NOMO-1 treated with DMSO at 0.1 percent for 48 hours (cell line): Measurements from ENCODE around the gene SPATA13.

Experiments used
- DNase-seq: peaks from one replicate; lab custom pipeline; 2025; ENCODE audit not compliant: unreplicated experiment; lab: John Stamatoyannopoulos, UW

SPATA13 gene

DNA sequence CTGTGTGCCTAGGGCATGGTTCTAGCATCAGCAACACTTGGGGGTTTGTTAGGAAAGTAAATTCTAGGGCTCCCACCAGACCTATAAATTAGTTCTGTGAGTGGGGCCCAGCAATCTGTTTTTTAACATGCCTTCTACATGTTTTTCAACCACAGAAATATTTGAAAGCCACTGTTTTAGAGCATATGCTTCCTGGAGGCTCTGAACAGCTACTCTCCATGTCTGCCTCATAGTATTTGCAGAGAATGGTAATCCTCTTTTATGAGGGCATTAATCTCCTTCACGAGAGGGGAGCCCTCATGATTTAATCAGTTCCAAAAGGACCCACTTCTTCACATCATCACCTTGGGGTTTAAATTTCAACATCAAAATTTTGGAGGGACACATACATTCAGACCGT lies 6.0 kb downstream of the SPATA13 start:
- no peak for DNase-seq

DNA sequence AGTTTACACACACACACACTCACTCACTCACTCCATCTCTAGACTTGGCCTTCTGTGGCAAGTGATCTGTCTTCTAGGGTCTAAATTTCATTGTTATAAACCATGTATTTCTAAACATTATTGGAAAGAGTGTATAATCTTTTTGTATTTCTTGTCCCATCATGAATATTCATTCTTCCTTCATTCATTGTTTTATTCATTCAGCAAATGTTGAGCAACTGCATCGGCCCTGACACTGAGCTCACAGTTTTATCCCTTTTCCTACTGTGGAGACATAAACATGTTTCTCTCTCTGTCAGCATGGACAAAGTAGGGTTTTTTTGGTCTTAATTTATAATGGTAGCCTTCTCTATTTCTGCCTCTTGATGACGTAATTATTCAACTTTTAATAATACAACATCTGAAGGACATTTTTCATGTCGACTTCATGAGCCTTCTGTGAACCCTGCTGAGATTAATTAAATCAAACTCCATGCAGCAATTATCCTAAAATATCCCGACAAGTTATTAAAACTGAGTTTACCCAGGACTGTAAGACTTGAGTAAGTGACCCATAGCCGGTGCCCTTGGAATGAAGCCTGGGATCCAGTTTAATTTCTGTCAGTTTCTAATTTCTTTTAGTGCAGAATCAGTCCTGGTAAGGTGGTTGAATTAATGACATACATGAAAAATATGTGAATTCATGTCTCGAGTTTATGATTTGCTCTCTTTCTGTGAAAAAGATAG lies 7.3 kb downstream of the SPATA13 start:
- DNase-seq: no peak

DNA sequence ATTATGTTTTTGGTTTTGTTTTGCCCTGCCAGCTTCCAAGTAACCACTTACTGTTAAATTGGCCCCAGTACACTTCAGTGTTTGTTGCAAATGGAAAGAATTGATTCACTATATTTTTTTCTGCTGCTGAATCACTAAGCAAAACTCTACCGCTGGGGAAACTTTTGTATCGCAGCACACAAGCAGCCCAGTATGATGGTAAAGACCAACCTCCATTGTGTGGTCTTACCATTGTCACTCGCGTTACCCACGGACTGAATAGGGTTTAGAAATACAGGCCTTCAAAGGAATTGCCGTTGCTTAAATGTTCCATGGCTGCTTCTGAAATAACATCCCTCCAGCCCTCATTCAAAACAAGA lies 7.9 kb downstream of the SPATA13 start:
- no peak for DNase-seq

DNA sequence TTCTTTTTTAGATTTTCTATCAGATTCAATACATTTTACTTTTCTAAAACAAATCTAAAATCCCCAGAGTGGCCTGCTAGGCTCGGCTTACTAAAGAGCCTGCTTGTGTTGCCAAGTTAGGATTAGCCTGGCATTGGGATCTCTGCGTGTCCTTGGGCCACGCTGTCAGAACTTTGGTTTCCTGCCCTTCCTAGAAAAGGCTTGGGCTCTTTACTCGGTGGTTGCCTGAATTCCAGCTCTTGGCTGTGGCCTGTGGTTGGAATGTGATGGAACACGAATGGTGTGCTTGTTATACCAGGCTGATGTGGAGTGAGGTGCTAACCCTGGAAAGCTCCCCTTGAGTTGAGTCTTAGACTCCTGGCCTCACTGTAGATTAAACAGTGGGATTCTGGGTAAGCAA lies 8.5 kb downstream of the SPATA13 start:
- DNase-seq: no peak

DNA sequence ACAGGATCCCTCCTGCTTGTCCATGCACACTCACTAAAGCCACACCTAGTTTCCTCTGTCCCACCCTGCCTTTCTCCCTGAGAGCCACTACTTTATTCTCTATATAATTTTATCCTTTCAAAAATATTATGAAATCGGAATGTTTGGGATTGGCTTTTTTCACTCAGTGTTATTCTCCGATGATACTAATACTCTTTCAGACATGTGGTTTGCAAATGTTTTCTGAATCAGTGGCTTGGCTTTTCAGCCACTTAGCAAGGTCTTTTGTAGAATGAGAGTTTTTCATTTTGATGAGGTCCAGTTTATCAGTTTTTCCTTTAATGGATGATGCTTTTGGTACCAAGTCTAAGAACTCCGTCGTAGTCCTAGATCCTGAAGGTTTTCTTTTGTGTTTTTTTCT lies 11.6 kb downstream of the SPATA13 start:
- DNase-seq: no peak

DNA sequence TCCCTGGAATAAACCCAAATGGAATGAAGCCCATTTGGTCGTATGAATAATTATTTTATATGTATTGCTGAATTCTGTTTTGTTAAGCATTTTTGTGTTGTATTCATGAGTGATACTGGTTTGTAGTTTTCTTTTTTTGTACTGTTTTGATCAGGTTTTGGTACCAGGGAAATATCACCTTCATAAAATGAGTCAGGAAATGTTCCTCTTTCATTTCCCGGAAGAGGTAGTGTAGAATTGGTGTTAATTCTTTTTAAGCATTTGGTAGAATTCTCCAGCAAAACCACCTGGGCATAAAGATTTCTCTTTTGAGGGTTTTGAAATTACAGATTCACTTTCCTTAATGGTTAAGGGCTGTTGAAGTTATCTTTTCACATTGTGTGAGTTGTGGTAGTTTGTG lies 13.3 kb downstream of the SPATA13 start:
- no peak for DNase-seq

DNA sequence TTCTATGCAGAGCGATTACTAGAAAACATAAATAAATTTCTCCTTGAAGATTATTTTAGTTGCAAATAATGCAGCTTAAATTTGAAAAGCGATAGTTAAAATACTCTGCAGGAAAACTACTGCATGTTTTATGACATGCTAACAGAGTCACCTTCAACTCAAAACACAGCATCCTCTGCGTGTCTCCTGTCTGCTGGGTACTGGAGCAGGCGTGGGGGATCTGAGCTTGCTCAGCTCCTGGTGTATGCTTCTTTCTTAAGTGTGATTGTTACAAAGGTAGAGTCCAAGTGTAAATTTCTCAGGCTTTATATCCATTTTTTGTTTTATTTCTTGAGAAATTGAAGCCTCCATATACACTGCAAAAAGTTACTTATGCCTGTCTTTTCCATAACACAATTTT lies 15.3 kb downstream of the SPATA13 start:
- DNase-seq: no peak

DNA sequence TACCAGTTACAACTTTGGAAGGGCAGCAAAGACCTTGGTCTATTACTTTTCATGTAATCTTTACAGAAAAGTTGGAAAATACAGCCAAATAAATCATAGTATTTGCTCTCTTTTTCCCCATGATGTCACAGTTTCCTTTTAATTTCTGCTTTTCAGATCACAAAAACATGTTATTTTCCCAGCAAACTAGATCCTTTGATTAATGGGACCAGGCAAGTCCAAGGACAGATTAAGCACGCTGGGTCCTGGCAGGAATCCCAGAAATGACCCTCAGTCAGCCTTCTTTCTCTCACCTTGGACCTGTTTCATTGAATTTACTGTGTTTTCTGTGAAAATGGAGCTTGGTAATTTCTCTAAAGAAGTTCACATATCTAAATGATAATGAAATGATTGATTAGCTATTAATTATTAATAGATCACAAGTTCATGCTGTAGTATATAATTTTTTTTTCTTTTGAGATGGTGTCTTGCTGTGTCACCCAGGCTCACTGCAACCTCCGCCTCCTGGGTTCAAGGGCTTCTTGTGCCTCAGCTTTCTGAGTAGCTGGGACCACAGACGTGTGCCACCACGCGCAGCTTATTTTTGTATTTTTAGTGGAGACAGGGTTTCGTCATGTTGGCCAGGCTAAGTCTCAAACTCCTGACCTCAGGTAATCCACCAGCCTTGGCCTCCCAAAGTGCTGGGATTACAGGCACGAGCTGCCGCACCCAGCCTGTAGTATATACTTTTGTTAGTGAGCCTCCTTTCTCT lies 16.0 kb downstream of the SPATA13 start:
- DNase-seq: no peak

DNA sequence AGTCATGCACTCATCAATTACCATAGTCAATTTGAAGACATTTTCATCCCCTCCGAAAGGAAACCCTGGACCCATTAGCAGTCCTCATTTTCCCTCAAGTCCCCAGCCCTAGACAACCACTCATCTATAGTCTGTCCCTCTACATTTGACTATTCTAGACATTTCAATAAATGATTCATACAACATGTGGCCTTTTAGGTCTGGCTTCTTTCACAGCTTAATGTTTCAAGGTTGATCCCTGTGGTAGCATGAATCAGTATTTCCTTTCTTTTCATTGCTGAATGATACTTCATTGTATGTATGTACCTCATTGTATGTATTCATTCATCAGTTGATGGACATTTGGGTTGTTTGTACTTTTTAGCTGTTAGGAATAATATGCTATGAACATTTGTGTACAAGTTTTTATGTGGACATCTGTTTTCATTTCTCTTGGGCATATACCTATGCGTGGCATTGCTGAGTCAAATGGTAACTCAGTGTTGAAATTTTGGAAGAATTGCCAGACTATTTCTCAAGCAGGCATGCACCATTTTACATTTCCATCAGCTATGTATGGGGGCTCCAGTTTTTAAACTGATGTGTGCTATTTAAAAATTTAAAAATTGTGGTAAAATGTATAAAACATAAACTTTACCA lies 18.4 kb downstream of the SPATA13 start:
- no peak for DNase-seq

DNA sequence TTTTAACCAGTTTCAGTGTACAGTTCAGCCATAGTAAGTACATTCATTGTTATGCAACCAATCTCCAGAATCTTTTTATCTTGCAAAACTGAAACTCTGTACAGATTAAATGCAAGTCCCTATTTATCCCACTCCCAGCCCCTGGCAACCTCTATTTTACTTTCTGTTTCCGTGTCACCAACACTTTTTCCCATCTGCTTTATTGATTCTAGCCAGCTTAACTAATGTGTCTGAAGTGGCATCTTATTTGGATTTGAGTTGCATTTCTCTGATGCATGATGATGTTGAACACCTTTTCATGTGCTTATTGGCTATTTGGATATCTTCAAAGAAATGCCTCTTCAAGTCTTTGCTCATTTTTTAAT lies 18.9 kb downstream of the SPATA13 start:
- DNase-seq: no peak

DNA sequence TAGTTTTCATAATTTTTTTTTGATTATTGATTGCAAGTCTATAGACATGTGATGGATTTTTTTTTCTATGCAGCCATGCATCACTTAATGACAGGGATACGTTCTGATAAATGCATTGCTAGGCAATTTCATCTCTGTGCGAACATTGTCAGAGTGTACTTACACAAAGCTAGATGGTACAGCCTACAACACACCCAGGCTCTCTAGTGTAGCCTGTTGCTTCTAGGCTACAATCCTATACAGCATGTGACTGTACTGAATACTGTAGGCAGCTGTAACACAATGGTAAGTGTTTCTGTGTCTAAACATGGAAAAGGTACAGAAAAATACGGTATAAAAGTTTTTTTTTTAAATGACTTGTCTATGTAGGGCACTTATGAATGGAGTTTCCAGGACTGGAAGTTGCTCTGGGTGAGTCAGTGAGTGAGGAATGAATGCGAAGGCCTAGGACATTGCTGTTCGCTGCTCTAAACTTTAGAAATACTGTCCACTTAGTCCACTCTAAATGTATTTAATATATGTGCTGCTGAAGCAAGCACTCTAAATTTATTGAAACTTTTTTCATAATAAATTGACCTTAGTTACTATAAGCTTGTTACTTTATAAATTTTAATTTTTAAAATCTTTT lies 20.3 kb downstream of the SPATA13 start:
- DNase-seq: no peak

DNA sequence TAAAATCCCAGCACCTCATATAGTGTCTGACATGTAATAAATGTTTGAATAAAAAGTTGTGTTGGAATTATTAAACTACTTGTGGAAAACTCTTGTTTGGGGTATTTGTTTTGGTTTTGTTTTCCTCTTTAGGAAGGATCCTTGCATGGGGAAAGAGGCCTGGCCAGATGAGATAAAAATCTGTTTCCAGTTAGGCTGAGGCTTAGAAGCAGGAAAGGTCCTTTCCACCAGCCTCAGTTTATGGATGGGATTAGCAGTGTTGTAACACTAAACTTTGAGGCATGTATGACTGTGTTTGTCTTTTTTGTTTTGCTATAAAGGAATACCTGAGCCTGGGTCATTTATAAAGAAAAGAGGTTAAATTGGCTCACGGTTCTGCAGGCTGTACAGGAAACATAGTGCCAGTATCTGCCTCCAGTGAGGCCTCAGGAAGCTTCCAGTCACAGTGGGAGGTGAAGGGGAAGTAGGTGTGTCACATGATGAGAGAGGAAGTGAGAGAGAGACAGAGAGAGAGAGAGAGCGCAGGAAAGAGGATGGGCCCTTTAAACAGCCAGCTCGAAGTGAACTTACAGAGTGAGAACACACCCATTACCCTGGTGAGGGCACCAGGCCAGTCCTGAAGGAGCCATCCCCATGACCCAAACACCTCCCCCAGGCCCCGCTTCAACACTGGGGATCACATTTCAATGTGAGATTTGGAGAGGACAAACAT lies 21.6 kb downstream of the SPATA13 start:
- peak; percentile 14 for DNase-seq

DNA sequence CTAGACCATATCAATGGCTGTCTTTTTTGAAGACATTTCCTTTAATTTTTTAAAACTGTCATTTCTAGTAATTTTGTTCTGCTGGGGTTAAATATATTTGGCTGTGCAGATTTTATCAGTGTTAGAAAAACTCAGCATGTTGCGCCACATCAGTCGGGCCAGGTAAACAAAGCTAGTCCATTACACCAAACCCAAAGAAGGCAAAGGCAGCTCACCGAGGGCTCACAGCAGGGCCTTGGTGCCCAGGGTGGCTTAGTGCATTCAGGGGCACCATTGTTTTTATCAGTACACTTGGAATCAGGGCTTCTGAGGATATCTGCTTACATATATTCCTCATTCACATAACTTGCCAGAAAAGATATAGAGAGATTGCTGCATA lies 22.2 kb downstream of the SPATA13 start:
- no peak for DNase-seq

DNA sequence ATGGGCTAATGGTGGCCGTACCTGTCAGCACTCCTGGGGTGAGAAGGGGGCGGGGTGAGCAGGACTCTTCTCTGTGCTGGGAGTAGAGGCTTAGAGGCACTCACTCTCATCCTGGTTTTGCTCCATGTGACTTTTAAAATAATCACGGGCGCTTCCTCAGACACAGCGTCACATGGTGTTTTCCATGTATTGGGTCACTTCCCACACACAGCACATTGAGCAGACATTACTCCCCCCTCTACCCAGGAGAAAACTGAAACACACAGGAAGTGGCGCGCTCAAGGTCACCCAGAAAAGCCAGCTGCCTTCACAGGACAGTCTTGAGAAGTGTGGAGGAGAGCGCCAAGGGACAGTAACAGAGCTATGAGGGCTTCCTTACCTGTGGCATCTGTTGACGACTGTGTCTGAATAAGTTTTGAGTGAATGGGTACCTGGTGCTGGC lies 23.2 kb downstream of the SPATA13 start:
- DNase-seq: no peak

DNA sequence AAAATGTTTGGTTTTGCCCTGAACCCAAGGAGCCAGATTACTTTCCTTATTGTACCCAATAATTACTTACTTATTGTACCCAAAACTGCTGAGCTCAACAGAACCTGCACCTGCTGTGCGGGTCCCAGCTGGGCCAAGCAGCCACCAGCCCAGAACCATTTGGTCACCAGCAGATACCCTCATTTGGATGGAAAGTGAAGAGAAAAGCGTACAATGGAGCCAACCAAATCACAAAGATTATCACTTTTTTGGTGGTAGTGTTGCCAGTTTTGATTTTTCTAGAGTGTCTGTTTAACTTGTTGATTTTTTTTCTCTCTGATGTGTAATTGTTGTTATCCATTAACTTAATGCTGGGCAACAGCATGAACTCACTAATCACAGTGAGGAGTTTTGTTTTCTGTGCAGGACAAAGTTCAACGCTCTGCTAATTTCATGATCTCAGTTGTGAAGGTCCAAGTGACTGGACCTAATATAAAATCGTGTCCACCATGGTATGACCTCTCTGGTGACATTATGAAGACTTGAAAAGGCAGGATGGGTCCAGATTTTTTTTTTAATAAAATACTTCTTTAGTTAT lies 23.8 kb downstream of the SPATA13 start:
- no peak for DNase-seq

DNA sequence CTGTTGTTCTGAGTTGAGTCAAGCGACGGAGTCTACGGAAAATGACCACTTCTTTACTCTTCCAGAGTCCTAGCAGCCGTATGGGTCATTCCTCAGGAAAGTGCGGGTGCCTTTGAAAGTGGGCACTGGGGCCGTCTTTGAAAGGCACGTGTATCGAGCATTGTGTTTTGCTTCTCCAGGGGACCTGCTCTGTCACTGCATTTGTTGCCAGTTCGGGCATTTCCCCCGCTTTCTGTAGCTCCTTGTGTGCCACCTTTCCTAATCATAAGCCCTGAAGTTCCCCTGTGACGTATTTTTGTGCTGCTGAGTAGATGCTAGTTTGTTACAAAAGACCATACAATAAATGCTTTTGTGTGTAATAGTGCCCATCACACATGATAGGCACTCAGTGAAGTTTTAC lies 24.4 kb downstream of the SPATA13 start:
- DNase-seq: no peak

DNA sequence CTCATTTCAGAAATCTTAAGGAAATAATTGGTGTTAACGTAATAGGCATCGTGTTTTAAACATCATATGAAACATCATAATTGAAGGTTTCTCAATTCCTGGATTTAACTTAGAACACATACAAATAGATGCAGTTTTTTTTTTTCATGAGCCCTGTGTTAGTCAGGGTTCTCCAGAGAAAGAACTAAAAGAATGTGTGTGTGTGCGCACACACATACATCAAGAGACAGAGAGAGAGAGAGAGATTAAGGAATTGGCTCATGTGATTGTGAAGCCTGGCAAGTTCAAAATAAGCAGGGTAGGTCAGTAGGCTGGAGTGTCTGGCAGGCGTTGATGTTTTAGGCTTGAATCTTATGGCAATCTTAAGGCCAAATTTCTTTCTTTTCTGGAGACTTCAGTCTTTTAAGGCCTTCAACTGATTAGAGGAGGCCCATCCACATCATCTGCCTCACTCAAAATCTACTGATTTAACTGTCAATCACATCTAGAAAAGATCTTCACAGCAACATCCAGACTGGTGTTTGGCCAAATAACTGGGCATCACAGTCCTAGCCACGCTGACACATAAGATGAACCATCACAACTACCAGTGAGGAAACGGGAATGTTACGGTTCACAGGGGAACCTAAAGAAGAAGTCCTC lies 25.2 kb downstream of the SPATA13 start:
- no peak for DNase-seq

DNA sequence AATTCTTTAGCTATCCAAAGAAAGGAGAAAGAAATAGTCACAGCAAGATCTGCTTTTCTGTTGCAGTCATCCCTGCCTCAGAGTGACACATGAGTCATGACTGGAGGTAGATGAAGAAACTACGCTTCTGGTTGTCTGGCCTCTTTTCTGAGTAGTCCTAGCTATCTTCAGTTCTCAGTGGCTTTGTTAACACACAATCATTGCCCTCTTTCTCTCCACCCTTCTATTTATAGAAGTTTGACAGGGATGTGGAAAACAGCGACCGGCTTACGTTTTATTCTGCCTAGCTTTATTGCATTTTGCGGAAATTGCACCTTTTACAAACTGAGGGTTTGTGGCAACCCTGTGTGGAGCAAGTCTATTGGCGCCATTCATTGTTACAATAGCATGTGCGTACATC lies 26.7 kb downstream of the SPATA13 start:
- peak; percentile 85 for DNase-seq

DNA sequence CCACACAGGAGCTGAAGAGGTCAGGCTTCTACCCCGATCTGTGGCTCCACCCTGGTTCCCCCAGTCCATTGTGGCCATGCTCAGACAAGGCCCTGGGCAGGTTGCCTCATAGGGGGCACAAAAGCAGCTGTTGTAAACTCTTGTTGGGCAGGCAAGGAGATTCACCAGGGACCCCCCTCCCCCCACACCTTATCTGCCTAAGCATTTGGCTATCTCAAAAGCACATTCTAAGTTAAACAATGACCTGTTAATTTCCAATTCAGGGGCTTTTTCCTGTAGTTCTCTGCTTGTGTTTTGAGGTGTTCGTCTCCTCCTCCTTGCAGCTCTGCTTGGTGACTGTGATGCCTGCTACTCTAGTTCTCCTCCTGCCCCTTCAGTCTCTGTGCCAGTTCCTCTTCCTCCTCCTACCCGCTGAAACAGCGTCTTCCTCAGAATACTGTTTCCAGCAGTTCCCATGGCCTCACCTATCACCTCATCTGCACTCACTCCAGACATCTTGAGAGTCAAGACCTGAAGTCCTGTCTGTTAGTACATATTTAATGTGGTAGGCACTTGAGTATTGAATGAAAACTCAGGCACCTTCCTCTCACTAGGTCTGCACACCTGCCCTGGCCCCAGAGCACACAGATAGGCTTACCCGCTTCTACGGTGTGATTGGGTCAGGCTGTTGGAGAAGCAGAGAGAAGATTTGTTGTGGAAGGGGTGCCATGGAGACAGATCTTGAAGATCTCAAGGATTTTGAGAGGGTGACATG lies 31.7 kb downstream of the SPATA13 start:
- no peak for DNase-seq

DNA sequence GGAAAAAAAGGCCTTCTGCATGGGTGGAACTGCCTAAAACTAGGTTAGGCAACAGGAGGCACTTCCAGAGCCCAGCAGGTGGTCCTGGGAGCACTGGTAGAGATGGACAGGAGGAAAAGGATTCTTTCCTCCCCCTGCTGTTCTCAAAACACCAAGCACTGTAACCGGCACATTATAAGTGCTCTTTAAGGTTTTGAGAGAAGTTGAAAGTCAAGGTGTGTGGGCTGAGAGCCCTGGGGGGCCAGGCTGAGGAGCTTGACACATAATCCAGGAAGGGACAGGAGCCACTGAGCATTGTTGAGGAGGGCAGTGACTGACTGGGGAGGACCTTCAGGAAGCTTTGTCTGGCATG lies 32.3 kb downstream of the SPATA13 start:
- no peak for DNase-seq
